VCaP (cell line): ENCODE data around the gene ANKRD55.

Experiments used
- H3K27ac ChIP-seq: fragments of 450-650 bp; 2 replicates; pipeline ENCODE4 v1.5.1; 2017
- TF ChIP-seq, protein P1 (sequence below): fragments of 450-650 bp; conservative IDR thresholded peaks from 2 replicates; pipeline ENCODE4 v1.5.1; 2017; ENCODE audit warnings: mild to moderate bottlenecking, moderate library complexity

The ANKRD55 gene

DNA sequence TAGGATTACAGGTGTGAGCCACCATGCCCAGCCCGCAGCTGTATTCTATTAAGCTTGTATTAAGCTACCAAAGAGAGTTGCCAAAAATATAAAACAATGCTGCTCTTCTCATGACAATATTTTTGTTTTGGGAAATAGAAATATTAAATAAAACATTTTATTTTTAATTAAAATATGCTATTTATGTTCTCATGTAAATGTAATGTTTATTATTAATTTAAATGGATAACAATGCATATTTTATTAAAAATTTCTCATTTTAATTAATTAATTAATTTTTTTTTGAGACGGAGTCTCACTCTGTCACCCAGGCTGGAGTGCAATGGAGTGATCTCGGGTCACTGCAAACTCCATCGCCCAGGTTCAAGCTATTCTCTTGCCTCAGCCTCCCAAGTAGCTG lies 117.5 kb downstream of the ANKRD55 start:
- TF ChIP-seq, protein P1, sequence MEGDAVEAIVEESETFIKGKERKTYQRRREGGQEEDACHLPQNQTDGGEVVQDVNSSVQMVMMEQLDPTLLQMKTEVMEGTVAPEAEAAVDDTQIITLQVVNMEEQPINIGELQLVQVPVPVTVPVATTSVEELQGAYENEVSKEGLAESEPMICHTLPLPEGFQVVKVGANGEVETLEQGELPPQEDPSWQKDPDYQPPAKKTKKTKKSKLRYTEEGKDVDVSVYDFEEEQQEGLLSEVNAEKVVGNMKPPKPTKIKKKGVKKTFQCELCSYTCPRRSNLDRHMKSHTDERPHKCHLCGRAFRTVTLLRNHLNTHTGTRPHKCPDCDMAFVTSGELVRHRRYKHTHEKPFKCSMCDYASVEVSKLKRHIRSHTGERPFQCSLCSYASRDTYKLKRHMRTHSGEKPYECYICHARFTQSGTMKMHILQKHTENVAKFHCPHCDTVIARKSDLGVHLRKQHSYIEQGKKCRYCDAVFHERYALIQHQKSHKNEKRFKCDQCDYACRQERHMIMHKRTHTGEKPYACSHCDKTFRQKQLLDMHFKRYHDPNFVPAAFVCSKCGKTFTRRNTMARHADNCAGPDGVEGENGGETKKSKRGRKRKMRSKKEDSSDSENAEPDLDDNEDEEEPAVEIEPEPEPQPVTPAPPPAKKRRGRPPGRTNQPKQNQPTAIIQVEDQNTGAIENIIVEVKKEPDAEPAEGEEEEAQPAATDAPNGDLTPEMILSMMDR: no peak
- no peak overlapping the region for H3K27ac ChIP-seq

DNA sequence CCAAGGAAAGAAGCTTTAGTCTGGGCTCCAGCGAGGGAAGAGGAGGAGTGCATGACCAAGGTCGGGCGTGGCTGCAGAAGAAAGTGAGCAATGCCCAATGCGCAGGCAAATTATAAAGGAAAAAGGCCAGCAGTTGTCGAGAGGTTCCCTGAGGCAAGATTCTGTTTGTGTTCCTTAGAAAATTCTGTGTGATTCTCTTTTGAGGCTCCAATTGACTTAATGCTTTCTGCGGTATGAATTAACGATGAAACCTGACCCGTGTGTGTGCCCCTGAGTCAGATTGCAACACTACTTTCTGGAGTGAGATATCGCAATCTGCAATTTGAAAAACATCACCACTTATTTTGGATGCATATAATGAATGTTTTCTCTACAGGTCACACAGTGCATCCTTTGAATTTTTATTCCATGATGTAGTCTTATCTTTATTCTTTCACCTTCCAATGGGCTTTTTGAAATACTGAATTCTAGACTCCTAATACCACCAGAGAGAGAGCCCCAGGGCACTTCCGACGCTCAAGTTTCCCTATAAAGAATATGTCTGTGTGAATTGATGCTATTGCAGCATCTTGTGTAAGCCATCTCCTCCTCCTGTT lies 120.5 kb downstream of the ANKRD55 start:
- TF ChIP-seq, protein P1: no peak
- H3K27ac ChIP-seq: no peak overlapping the region

DNA sequence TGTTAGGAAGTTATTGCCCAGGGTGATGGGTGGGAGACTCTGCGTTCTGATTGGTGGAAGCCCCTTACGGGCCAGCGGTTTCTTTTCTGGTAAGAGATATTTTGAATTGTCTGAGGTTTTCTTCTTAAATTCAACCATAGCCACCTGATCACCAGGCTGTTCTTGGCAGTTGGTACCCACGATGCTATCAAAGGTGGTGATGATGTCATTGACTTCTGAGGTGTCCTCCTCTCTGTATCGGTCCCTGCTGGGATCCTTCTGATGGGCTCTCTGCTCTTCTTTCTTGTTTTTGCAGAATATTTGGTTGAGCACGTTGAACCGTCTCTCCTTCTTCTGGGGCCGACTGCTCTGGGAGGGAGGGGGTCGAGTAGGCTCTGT lies 121.7 kb downstream of the ANKRD55 start:
- H3K27ac ChIP-seq: no peak overlapping the region
- TF ChIP-seq, protein P1: no peak

DNA sequence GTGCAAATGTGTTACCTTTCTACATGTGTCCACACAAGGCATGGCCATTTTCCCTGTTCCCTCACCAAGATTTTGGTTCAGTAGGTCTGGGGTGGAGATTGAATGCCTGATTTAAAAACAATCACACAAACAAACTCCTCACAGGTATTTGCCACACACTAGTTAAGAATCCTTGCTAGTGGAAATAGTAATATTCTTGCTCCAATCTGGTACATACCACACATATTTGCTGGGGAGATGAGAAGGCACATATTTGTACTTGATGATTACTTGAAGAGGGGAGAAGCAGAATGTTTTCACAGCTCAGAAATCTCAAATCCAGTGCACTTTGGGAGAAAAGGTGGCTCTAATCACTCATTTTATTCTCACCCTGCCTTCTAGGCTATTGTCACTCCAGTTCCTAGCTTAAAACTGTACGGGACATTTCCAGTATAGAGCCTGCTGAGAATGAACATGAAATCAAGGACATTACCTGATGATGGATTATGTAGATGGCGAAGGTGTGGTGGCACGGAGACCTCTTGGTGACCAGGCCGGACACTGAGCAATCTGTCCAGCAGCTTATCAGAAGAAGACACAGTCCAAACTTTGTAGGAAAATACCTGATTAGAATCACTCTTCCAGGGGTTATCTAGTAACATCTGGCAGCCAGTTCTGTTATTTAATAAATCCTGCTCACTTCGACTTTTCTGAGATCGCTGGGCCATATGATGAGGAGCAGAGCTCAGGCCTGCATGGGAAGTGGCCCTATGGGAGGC lies 122.3 kb downstream of the ANKRD55 start:
- TF ChIP-seq, protein P1: no peak
- H3K27ac ChIP-seq: no peak overlapping the region

DNA sequence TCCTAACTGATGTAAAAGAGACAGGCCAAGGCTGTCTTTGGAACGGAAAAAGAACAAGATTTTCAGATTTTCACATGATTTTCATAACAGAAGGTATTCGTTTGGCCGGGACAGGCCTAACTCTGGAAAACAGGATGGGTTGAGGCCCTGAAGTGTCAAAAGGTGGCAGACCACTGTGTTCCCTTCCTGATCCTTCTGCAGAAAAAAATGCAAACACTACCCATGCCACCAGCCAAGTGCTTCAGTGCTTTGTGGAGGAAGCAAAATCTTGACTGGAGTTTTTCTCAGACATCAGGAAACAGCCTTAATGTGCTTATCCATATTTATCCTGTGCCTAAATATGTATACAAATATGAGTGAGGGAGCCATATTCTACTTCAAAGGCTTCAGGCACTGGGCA lies 124.9 kb downstream of the ANKRD55 start:
- TF ChIP-seq, protein P1: no peak
- H3K27ac ChIP-seq: no peak overlapping the region

DNA sequence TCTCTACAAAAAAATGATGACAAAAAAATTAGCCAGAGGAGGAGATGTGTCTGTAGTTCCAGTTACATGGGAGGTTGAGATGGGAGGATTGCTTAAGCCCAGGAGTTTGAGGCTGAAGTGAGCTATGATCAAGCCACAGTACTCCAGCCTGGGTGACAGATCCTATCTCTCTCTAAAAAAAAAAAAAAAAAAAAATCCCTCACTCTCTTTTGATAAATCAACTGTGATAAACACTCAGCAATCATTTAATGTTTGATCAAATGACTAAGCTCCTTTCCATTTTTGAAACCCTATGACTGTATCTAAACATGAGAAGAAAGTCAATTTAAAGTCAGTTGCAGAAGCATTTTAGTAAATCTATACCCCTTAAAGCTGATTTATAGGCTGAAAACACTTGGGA lies 126.3 kb downstream of the ANKRD55 start:
- TF ChIP-seq, protein P1: no peak

DNA sequence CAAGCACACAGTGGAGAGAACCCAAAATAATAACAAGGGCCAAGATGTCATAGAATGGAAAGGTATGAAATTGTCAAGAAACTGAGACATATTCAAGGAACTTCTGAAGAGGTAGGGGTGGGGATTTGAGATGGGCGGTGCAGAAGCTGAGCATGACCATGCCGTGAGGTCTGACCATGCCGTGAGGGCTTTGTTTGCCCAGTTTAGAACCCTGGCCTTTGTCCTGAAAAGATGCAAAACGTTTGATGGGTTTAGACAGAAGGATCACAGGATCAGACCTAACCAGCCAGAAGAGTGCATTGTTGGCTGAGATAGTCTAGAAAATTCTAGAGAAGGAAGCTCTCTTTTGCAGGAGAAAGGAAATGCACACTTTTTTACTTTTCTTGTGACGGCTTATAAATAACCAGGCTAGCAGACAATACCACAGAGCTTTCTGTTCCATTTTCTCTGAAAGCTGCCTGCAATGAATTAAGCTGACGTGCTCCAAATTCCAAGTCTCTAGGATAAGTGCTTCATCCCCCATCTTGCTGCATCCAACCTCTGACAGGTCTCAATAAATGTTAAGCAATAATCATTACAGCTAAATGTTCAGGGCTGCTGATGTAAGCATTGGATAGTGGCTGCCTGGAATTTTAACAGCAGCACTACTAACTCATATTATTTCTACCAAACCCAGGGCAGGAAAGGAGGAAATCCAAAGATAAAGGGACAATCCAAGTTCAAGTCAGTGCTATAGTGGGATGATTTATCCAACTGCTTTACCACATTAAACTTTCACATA lies 127.4 kb downstream of the ANKRD55 start:
- H3K27ac ChIP-seq: no peak overlapping the region
- TF ChIP-seq, protein P1: no peak

More for the DNA sequence above, 126.3 kb downstream of the ANKRD55 start:
- no peak overlapping the region for H3K27ac ChIP-seq
